Loucy (cell line): Measurements from ENCODE around the gene SRM.
"Not testable (repeated sequence)": the region's sequence is repeated elsewhere in the genome, so short reads cannot be mapped to it uniquely, and the experiment has no call there.

ENCODE experiments used
- H2AFZ ChIP-seq: fragments of 200-600 bp; sonication (generic); 2 replicates; pipeline ENCODE4 v1.6.0; 2016; ENCODE audit warnings: antibody characterized with exemption, mild to moderate bottlenecking, low read length, moderate library complexity
- H3F3A ChIP-seq: fragments of 200-600 bp; 2 replicates; pipeline ENCODE4 v1.6.0; 2016; ENCODE audit warnings: antibody characterized with exemption, low read depth, mild to moderate bottlenecking
- H3K27me3 ChIP-seq: fragments of 200-600 bp; sonication (generic); 2 replicates; pipeline ENCODE4 v1.6.1; 2014; ENCODE audit warnings: low read length, mild to moderate bottlenecking; ENCODE audit not compliant: insufficient read depth, poor library complexity, severe bottlenecking
- H3K36me3 ChIP-seq: fragments of 200-600 bp; sonication (generic); 2 replicates; pipeline ENCODE4 v1.6.1; 2016; ENCODE audit warnings: low read length; ENCODE audit not compliant: insufficient read depth
- H3K4me1 ChIP-seq: fragments of 200-600 bp; sonication (generic); 2 replicates; pipeline ENCODE4 v1.5.1; 2014; ENCODE audit warnings: low read length, mild to moderate bottlenecking; ENCODE audit not compliant: insufficient read depth, poor library complexity, severe bottlenecking
- H3K4me2 ChIP-seq: fragments of 200-600 bp; sonication (generic); 2 replicates; pipeline ENCODE4 v1.6.0; 2014; ENCODE audit warnings: antibody characterized with exemption, low read length, low read depth, mild to moderate bottlenecking; ENCODE audit not compliant: poor library complexity, severe bottlenecking
- H3K4me3 ChIP-seq: fragments of 200-600 bp; sonication (generic); 2 replicates; pipeline ENCODE4 v1.5.1; 2014; ENCODE audit warnings: low read length, mild to moderate bottlenecking, mixed read lengths; ENCODE audit not compliant: poor library complexity, severe bottlenecking
- H3K79me2 ChIP-seq: fragments of 200-600 bp; sonication (generic); 2 replicates; pipeline ENCODE4 v1.6.1; 2014; ENCODE audit warnings: low read length; ENCODE audit not compliant: insufficient read depth
- H3K9ac ChIP-seq: fragments of 200-600 bp; sonication (generic); 2 replicates; pipeline ENCODE4 v1.6.0; 2014; ENCODE audit warnings: mild to moderate bottlenecking, low read depth, low read length, moderate library complexity; ENCODE audit not compliant: poor library complexity, severe bottlenecking
- H3K9me2 ChIP-seq: fragments of 200-600 bp; sonication (generic); replicated peaks from 2 replicates; pipeline ENCODE4 v1.6.1; 2016; ENCODE audit warnings: low read depth, low read length, mixed read lengths
- H3K9me3 ChIP-seq: fragments of 200-600 bp; sonication (generic); 2 replicates; pipeline ENCODE4 v1.6.1; 2014; ENCODE audit warnings: mild to moderate bottlenecking, antibody characterized with exemption, low read length, low read depth; ENCODE audit not compliant: insufficient read depth
- H4K20me1 ChIP-seq: fragments of 200-600 bp; sonication (generic); 2 replicates; pipeline ENCODE4 v1.6.0; 2014; ENCODE audit warnings: antibody characterized with exemption, low read length, mild to moderate bottlenecking; ENCODE audit not compliant: insufficient read depth, poor library complexity, severe bottlenecking
- EZH2phosphoT487 ChIP-seq: fragments of 200-600 bp; IDR thresholded peaks from 2 replicates; pipeline ENCODE4 v1.6.1; 2018; ENCODE audit warnings: antibody characterized with exemption, mild to moderate bottlenecking, moderate library complexity, borderline replicate concordance
- TF ChIP-seq, protein P1 (sequence below): fragments of 200-600 bp; sonication (generic); conservative IDR thresholded peaks from 2 replicates; pipeline ENCODE4 v1.5.1; 2014; ENCODE audit warnings: mild to moderate bottlenecking, antibody characterized with exemption, low read length

The SRM gene

DNA sequence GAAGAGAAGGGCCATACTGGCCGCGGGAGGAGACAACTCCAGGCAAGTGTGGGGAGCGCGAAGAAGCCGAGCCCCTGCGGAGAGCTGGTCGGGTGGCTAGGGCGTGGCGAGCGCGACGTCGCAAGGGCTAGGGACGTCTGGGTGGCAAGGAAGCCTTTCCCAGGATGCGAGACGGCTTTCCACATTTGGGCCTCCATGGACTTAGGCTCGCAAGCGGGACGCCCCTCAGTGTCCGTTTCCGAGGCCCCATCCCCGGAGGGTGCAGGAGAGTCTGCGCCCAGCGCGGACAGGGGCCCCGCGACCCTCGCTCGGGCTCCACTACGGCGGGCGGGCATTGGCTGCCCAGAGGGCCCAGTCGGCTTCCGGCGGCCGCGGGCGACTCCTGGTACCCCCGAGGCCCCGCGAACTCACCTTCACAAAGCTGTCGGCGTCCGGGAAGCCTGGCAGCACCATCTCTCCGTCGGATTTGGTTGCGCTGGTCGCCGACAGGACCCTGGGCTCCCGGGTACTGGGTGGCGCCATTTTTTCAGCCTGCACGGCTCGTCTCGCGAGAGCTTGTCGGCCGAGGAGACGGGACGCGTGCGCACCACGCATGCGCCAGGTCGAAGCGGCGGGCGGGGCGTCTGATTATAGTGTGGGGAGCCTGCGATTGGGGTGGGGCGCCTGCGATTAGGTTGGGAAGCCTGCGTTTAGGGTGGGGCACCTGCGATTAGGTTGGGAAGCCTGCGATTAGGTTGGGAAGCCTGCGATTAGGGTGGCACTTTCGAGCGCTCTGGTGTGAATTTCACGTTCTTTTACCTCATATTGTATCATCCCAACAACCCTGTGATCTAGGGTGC, 39.7 kb upstream of the SRM start, which contains the start of gene EXOSC10:
TSS of gene EXOSC10 (minus strand) at position 560 of the 839 bp plus-strand sequence. CDS start at position 522, 38 bp downstream.
- peak within 1 kb of the TSS; percentile 100 for H3K4me3 ChIP-seq
- no peak for TF ChIP-seq EZH2phosphoT487
- TF ChIP-seq, protein P1, sequence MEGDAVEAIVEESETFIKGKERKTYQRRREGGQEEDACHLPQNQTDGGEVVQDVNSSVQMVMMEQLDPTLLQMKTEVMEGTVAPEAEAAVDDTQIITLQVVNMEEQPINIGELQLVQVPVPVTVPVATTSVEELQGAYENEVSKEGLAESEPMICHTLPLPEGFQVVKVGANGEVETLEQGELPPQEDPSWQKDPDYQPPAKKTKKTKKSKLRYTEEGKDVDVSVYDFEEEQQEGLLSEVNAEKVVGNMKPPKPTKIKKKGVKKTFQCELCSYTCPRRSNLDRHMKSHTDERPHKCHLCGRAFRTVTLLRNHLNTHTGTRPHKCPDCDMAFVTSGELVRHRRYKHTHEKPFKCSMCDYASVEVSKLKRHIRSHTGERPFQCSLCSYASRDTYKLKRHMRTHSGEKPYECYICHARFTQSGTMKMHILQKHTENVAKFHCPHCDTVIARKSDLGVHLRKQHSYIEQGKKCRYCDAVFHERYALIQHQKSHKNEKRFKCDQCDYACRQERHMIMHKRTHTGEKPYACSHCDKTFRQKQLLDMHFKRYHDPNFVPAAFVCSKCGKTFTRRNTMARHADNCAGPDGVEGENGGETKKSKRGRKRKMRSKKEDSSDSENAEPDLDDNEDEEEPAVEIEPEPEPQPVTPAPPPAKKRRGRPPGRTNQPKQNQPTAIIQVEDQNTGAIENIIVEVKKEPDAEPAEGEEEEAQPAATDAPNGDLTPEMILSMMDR: no peak
- H3K79me2 ChIP-seq: peaks cover 30% of the 10 kb centered on the region

DNA sequence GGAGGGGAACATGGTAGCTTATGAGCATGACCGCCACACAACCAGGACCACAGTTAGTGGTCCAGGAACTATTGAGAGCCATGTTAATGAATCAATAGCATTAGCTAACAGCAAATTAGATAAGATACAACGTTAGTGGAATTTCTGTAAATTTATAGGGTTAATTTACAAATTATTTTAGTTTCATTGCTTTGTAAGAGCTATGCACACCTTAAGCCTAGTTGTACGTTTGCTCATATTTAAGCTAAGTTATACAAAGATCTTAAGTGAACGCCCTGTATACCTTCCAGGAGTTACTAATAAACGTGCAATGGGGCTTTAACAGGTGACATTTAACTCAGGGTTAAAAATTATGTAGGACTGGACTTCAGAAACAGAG, 39.1 kb upstream of the SRM start:
- no peaks in the 10 kb centered on the region for H3K9me3 ChIP-seq
- H3F3A ChIP-seq: no peaks in the 10 kb centered on the region
- H3K4me1 ChIP-seq: peaks cover 13% of the 10 kb centered on the region
- H3K36me3 ChIP-seq: peaks cover 17% of the 10 kb centered on the region; the same call in 1 of the 2 replicates
- TF ChIP-seq, protein P1: no peak
- TF ChIP-seq EZH2phosphoT487: no peak
- no peaks in the 10 kb centered on the region for H3K9me2 ChIP-seq
- H3K27me3 ChIP-seq: no peaks in the 10 kb centered on the region
- peak overlapping the region; percentile 93 for H3K9ac ChIP-seq
- peak overlapping the region; percentile 100 for H3K4me3 ChIP-seq
- peaks cover 18% of the 10 kb centered on the region for H4K20me1 ChIP-seq
- peak overlapping the region; percentile 87 for H2AFZ ChIP-seq
- H3K79me2 ChIP-seq: peaks cover 30% of the 10 kb centered on the region
- peak overlapping the region; percentile 98 for H3K4me2 ChIP-seq

More for the DNA sequence above, 39.7 kb upstream of the SRM start, which contains the start of gene EXOSC10:
- peak within 1 kb of the TSS; percentile 98 for H3K4me2 ChIP-seq
- peaks cover 18% of the 10 kb centered on the region for H4K20me1 ChIP-seq
- no peaks in the 10 kb centered on the region for H3K9me2 ChIP-seq
- no peaks in the 10 kb centered on the region for H3K9me3 ChIP-seq
- peak within 1 kb of the TSS; percentile 93 for H3K9ac ChIP-seq
- H3K27me3 ChIP-seq: no peaks in the 10 kb centered on the region
- peaks cover 13% of the 10 kb centered on the region for H3K4me1 ChIP-seq
- H3F3A ChIP-seq: no peaks in the 10 kb centered on the region
- peaks cover 11% of the 10 kb centered on the region; the same call in 1 of the 2 replicates for H3K36me3 ChIP-seq
- H2AFZ ChIP-seq: peak within 1 kb of the TSS; percentile 87

DNA sequence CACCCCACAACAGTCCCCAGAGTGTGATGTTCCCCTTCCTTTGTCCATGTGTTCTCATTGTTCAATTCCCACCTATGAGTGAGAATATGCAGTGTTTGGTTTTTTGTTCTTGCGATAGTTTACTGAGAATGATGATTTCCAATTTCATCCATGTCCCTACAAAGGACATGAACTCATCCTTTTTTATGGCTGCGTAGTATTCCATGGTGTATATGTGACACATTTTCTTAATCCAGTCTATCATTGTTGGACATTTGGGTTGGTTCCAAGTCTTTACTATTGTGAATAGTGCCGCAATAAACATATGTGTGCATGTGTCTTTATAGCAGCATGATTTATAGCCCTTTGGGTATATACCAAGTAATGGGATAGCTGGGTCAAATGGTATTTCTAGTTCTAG, 24.0 kb upstream of the SRM start:
- H3K36me3 ChIP-seq: peaks cover 50% of the 10 kb centered on the region; the same call in 1 of the 2 replicates
- not testable (repeated sequence) for H3K9me3 ChIP-seq, H3K4me2 ChIP-seq

More for the DNA sequence above, 24.0 kb upstream of the SRM start:
- not testable (repeated sequence) for H4K20me1 ChIP-seq, H3F3A ChIP-seq, H3K79me2 ChIP-seq, H3K4me1 ChIP-seq, H3K9me2 ChIP-seq, H3K4me3 ChIP-seq, H3K9ac ChIP-seq, H3K27me3 ChIP-seq, H2AFZ ChIP-seq
